ENCODE results near the gene GAL3ST3.
"Not testable (repeated sequence)": the region's sequence is repeated elsewhere in the genome, so short reads cannot be mapped to it uniquely, and the experiment has no call there.

The GAL3ST3 gene

GRCh38 chr11:66011239-66011784, 37.6 kb downstream of the GAL3ST3 start:
- H3K14ac ChIP-seq (ENCODE audit: low read length) = peak overlapping the region; percentile 83
- H2BK120ac ChIP-seq (ENCODE audit: insufficient read depth, low read length, poor library complexity) = peak overlapping the region; percentile 85
- peak; percentile 98 for DNase-seq
- H3K4me2 ChIP-seq (ENCODE audit: low read length) = peak overlapping the region; percentile 53
- peak overlapping the region; percentile 3 for H3K9ac ChIP-seq (ENCODE audit: low read length)
- H4K8ac ChIP-seq (ENCODE audit: low read depth, low read length) = peak overlapping the region; percentile 44
- no peaks in the 10 kb centered on the region for H3K36me3 ChIP-seq (ENCODE audit: control insufficient read depth in 1 of 2, insufficient read depth in 2 of 2, low read length in 2 of 2)
- H3K18ac ChIP-seq (ENCODE audit: low read length) = peak overlapping the region; percentile 78
- no peak overlapping the region for H2AFZ ChIP-seq (ENCODE audit: insufficient read depth, low read length, poor library complexity)
- no peak overlapping the region for H3K23ac ChIP-seq (ENCODE audit: low read length)
- H3K79me2 ChIP-seq (ENCODE audit: control insufficient read depth, insufficient read depth, low read length, poor library complexity) = peaks cover 3% of the 10 kb centered on the region
- no peak overlapping the region for H3K4me3 ChIP-seq (ENCODE audit: low read depth, low read length)
- peaks cover 46 to 55% of the 10 kb centered on the region in 2 experiments for H3K4me1 ChIP-seq (ENCODE audit: control insufficient read depth in 1 of 2, insufficient read depth in 2 of 2, low read length in 2 of 2)
- peak overlapping the region; percentile 69 for H2BK5ac ChIP-seq (ENCODE audit: low read depth, low read length, poor library complexity)
- H3K27ac ChIP-seq (ENCODE audit: low read depth, low read length) = peak overlapping the region; percentile 90
- peak overlapping the region; percentile 19 for H3K4ac ChIP-seq (ENCODE audit: low read depth, low read length)
- no CpG with 5 or more reads among the region's 14 CpGs for WGBS (ENCODE audit: extremely low coverage, insufficient coverage, insufficient read length)
- peak overlapping the region; percentile 24 for H2AK5ac ChIP-seq (ENCODE audit: low read length)
- no peaks in the 10 kb centered on the region for H3K9me3 ChIP-seq (ENCODE audit: insufficient read depth, low read depth, low read length)
- H3K27me3 ChIP-seq (ENCODE audit: insufficient read depth, low read length) = no peaks in the 10 kb centered on the region
- peak overlapping the region; percentile 9 for H4K12ac ChIP-seq (ENCODE audit: low read depth, low read length)
- H4K91ac ChIP-seq (ENCODE audit: low read depth, low read length) = peak overlapping the region; percentile 95
- H2BK12ac ChIP-seq (ENCODE audit: low read length) = peak overlapping the region; percentile 92
- H3K79me1 ChIP-seq (ENCODE audit: low read length) = peaks cover 19% of the 10 kb centered on the region

DNA sequence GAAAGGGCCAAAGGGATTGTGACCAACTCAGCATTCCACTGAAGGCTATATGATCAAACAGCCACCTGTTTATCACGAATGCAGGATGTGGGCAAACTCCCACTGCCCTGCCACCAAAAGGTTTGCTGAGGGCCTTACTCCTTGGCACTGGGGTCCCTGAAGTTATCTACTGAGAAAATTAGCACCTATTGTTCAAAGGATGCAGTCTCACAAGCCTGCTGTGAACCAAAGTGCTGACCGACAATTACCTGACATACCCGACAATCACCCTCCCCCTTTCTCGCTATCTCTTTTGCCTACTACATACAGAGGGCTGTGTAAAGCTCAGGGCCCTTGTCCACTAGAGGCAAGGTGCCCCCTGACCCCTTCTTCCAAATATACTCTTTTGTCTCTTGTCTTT, 38.9 kb downstream of the GAL3ST3 start:
- no CpG with 5 or more reads among the region's 4 CpGs for WGBS (ENCODE audit: extremely low coverage, insufficient coverage, insufficient read length)
- not testable (repeated sequence) for H3K27ac ChIP-seq (ENCODE audit: low read depth, low read length); H3K36me3 ChIP-seq (ENCODE audit: control insufficient read depth in 1 of 2, insufficient read depth in 2 of 2, low read length in 2 of 2); DNase-seq; H2BK120ac ChIP-seq (ENCODE audit: insufficient read depth, low read length, poor library complexity); H3K9ac ChIP-seq (ENCODE audit: low read length); H4K8ac ChIP-seq (ENCODE audit: low read depth, low read length); H3K23ac ChIP-seq (ENCODE audit: low read length); H4K12ac ChIP-seq (ENCODE audit: low read depth, low read length); H2BK5ac ChIP-seq (ENCODE audit: low read depth, low read length, poor library complexity); H2BK12ac ChIP-seq (ENCODE audit: low read length); H2AFZ ChIP-seq (ENCODE audit: insufficient read depth, low read length, poor library complexity); H3K18ac ChIP-seq (ENCODE audit: low read length); H3K79me2 ChIP-seq (ENCODE audit: control insufficient read depth, insufficient read depth, low read length, poor library complexity); H3K14ac ChIP-seq (ENCODE audit: low read length); H3K9me3 ChIP-seq (ENCODE audit: insufficient read depth, low read depth, low read length); H2AK5ac ChIP-seq (ENCODE audit: low read length); H3K4ac ChIP-seq (ENCODE audit: low read depth, low read length); H3K27me3 ChIP-seq (ENCODE audit: insufficient read depth, low read length); H3K4me2 ChIP-seq (ENCODE audit: low read length); H3K4me3 ChIP-seq (ENCODE audit: low read depth, low read length)
- H3K4me1 ChIP-seq (ENCODE audit: control insufficient read depth in 1 of 2, insufficient read depth in 2 of 2, low read length in 2 of 2) = peaks cover 40 to 47% of the 10 kb centered on the region in 2 experiments
- peak overlapping the region; percentile 69 for H4K91ac ChIP-seq (ENCODE audit: low read depth, low read length)
- H3K79me1 ChIP-seq (ENCODE audit: low read length) = peaks cover 19% of the 10 kb centered on the region

DNA sequence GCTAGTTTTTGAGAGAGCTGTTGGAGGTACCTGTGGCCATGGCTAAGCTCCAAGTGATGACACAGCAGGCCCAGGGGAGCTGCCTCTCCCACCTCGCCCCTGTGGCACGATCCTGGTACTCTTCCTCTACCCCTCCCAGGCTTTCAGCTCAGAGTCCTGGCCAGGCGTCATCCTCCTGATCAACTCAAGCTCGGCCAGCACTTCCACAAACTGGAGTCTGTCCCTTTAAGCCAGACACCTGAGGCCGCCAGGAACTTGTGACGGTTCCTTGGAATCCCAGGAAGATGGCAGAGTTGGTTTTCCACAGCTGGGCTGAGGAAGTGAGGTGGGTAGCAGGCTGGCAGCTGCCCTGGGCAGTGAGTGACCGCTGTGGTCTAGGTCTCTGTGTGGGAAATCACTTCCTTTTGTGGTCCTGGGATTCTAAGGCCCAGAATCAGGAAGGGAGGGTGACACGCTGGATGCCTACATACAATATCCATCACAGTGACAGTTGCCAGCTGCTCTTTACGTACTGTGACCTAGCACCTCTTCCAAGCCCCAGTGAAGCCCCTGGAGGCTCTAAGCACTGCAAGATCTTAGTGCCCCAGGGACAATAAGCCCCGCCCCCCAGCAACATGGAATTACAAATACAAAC, 40.4 kb downstream of the GAL3ST3 start:
- H3K4me3 ChIP-seq (ENCODE audit: low read depth, low read length) = no peak overlapping the region

DNA sequence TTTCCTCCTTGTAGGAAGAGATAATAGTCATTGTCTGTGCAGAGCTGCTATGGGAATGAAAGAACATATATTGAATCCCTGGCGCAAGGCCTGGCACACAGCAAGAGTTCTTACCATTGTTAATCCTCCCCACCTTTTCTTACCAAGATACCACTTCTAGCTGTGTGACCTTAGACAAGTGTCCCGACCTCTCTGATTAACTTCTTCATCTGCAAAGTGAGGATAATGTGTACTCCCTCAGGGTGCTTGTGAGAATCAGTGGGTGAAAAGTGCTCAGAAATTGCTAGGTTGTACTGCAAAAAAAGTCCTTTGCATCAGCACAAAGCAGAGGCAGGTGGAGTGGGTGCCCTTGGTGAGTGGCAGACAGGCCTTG, 40.9 kb downstream of the GAL3ST3 start:
- Histone ChIP-seq H3K14ac (ENCODE audit: low read length) (no peak overlapping the region), H3K4me2 (ENCODE audit: low read length) (no peak overlapping the region), H4K8ac (ENCODE audit: low read depth, low read length) (no peak overlapping the region), H4K12ac (ENCODE audit: low read depth, low read length) (no peak overlapping the region), H3K4me1 (ENCODE audit: control insufficient read depth in 1 of 2, insufficient read depth in 2 of 2, low read length in 2 of 2) (peaks cover 36 to 40% of the 10 kb centered on the region in 2 experiments), H3K18ac (ENCODE audit: low read length) (no peak overlapping the region), H3K4me3 (ENCODE audit: low read depth, low read length) (no peak overlapping the region), H3K27me3 (ENCODE audit: insufficient read depth, low read length) (no peaks in the 10 kb centered on the region), H2AK5ac (ENCODE audit: low read length) (peak overlapping the region; percentile 15), H3K23ac (ENCODE audit: low read length) (no peak overlapping the region), H3K36me3 (ENCODE audit: control insufficient read depth in 1 of 2, insufficient read depth in 2 of 2, low read length in 2 of 2) (peaks cover 8 to 9% of the 10 kb centered on the region in 2 experiments), H2AFZ (ENCODE audit: insufficient read depth, low read length, poor library complexity) (no peak overlapping the region), H3K9me3 (ENCODE audit: insufficient read depth, low read depth, low read length) (no peaks in the 10 kb centered on the region), H2BK5ac (ENCODE audit: low read depth, low read length, poor library complexity) (no peak overlapping the region), H3K79me1 (ENCODE audit: low read length) (peaks cover 15% of the 10 kb centered on the region), H3K4ac (ENCODE audit: low read depth, low read length) (no peak overlapping the region), H2BK120ac (ENCODE audit: insufficient read depth, low read length, poor library complexity) (no peak overlapping the region), H2BK12ac (ENCODE audit: low read length) (no peak overlapping the region), H3K79me2 (ENCODE audit: control insufficient read depth, insufficient read depth, low read length, poor library complexity) (peaks cover 3% of the 10 kb centered on the region), H3K9ac (ENCODE audit: low read length) (no peak overlapping the region), H4K91ac (ENCODE audit: low read depth, low read length) (no peak overlapping the region), H3K27ac (ENCODE audit: low read depth, low read length) (no peak overlapping the region)
- DNase-seq = no peak
- WGBS (ENCODE audit: extremely low coverage, insufficient coverage, insufficient read length) = no CpG with 5 or more reads among the region's 2 CpGs

More for the DNA sequence above, 40.4 kb downstream of the GAL3ST3 start:
- Histone ChIP-seq H3K79me2 (ENCODE audit: control insufficient read depth, insufficient read depth, low read length, poor library complexity) (peaks cover 3% of the 10 kb centered on the region), H4K12ac (ENCODE audit: low read depth, low read length) (no peak overlapping the region), H2AK5ac (ENCODE audit: low read length) (peak overlapping the region; percentile 15), H4K91ac (ENCODE audit: low read depth, low read length) (peak overlapping the region; percentile 29), H3K14ac (ENCODE audit: low read length) (peak overlapping the region; percentile 13), H3K23ac (ENCODE audit: low read length) (no peak overlapping the region), H2AFZ (ENCODE audit: insufficient read depth, low read length, poor library complexity) (no peak overlapping the region), H3K18ac (ENCODE audit: low read length) (peak overlapping the region; percentile 38), H3K36me3 (ENCODE audit: control insufficient read depth in 1 of 2, insufficient read depth in 2 of 2, low read length in 2 of 2) (peaks cover 7 to 9% of the 10 kb centered on the region in 2 experiments), H2BK12ac (ENCODE audit: low read length) (peak overlapping the region; percentile 1), H3K9ac (ENCODE audit: low read length) (no peak overlapping the region), H3K4me2 (ENCODE audit: low read length) (no peak overlapping the region), H3K27me3 (ENCODE audit: insufficient read depth, low read length) (no peaks in the 10 kb centered on the region), H3K4ac (ENCODE audit: low read depth, low read length) (no peak overlapping the region), H3K79me1 (ENCODE audit: low read length) (peaks cover 19% of the 10 kb centered on the region), H4K8ac (ENCODE audit: low read depth, low read length) (no peak overlapping the region), H3K4me1 (ENCODE audit: control insufficient read depth in 1 of 2, insufficient read depth in 2 of 2, low read length in 2 of 2) (peaks cover 36 to 42% of the 10 kb centered on the region in 2 experiments), H3K9me3 (ENCODE audit: insufficient read depth, low read depth, low read length) (no peaks in the 10 kb centered on the region), H2BK5ac (ENCODE audit: low read depth, low read length, poor library complexity) (peak overlapping the region; percentile 16), H2BK120ac (ENCODE audit: insufficient read depth, low read length, poor library complexity) (no peak overlapping the region), H3K27ac (ENCODE audit: low read depth, low read length) (no peak overlapping the region)
- peak in 1 of 2 donors; percentile 29 for DNase-seq
- no CpG with 5 or more reads among the region's 10 CpGs for WGBS (ENCODE audit: extremely low coverage, insufficient coverage, insufficient read length)

Measured in trophoblast cell (in vitro differentiated cells and primary cell).